SJSA1 (cell line): ENCODE results near the gene CRLF2. TPM values are rescaled to one million over a fixed set of nuclear protein-coding genes. Genes with fewer than 3 reads are reported as not detected.

ENCODE experiments used
- DNase-seq, 2 experiments: peaks; one replicate each; pipeline ENCODE4 v3.0.0-alpha.2; 2015 to 2020; ENCODE audit warnings: low spot score in 2 of 2, low read depth in 1 of 2
- H3K27ac ChIP-seq: fragments of 250-450 bp; sonication (Bioruptor Pico); 2 replicates; pipeline ENCODE4 v1.5.1; 2020; ENCODE audit warnings: mild to moderate bottlenecking, moderate library complexity
- H3K27me3 ChIP-seq: fragments of 250-450 bp; sonication (Bioruptor Pico); replicated peaks from 2 replicates; pipeline ENCODE4 v1.5.1; 2020; ENCODE audit warnings: mild to moderate bottlenecking, moderate library complexity
- H3K36me3 ChIP-seq: fragments of 250-450 bp; sonication (Bioruptor Pico); 2 replicates; pipeline ENCODE4 v1.5.1; 2020; ENCODE audit warnings: mild to moderate bottlenecking
- H3K4me1 ChIP-seq: fragments of 250-450 bp; sonication (Bioruptor Pico); replicated peaks from 2 replicates; pipeline ENCODE4 v1.6.1; 2021; ENCODE audit warnings: mild to moderate bottlenecking
- H3K4me3 ChIP-seq: fragments of 250-450 bp; sonication (Bioruptor Pico); 2 replicates; pipeline ENCODE4 v1.5.1; 2020; ENCODE audit warnings: mild to moderate bottlenecking
- H3K9me3 ChIP-seq: fragments of 250-450 bp; sonication (Bioruptor Pico); replicated peaks from 2 replicates; pipeline ENCODE4 v1.5.1; 2020; ENCODE audit warnings: mild to moderate bottlenecking
- total RNA-seq: library from RNA; depleted of rRNA; stranded (reverse); fragments of >200 nt; shearing (Covaris generic); gene quantifications from 2 replicates; pipeline ENCODE4 v1.2.3, GENCODE V29; 2014; rRNA removed

CRLF2 gene
- total RNA-seq, 1 experiment from 2014 or later: not detected

DNA sequence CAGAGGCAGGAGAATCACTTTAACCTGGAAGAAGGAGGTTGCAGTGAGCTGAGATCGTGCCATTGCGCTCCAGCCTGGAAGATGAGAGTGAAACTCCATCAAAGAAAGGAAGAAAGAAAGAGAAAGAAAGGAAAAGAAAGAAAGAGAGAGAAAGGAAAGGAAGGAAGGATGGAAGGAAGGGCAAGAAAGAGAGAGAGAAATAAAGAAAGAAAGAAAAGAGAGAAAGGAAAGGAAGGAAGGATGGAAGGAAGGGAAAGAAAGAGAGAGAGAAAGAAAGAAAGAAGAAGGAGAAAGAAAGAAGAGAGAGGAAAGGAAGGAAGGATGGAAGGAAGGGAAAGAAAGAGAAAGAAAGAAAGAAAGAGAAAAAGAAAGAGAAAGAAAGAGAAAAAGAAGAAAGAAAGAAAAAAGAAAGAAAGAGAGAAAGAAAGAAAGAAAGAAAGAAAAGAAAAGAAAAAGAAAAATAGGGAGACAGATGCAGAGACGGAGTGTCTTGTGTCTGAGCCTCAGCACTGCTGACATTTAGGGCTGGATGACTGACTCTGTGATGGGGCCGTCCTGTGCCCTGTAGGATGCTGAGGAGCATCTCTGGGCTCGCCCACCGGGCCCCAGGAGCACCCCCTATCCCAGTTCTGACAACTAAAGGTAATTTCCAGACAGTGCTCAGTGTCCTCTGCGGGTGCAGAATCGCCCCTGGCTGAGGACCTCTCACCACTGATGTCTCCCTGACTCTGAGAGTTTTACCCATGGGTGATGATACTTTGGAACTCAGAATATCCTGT lies 61.7 kb downstream of the CRLF2 start:
- Histone ChIP-seq H3K36me3 (no peaks in the 10 kb centered on the region), H3K27ac (no peak overlapping the region), H3K9me3 (no peaks in the 10 kb centered on the region), H3K4me3 (no peak overlapping the region), H3K4me1 (no peaks in the 10 kb centered on the region), H3K27me3 (no peaks in the 10 kb centered on the region)
- peak in 1 of 2 experiments; percentile 9 for DNase-seq

DNA sequence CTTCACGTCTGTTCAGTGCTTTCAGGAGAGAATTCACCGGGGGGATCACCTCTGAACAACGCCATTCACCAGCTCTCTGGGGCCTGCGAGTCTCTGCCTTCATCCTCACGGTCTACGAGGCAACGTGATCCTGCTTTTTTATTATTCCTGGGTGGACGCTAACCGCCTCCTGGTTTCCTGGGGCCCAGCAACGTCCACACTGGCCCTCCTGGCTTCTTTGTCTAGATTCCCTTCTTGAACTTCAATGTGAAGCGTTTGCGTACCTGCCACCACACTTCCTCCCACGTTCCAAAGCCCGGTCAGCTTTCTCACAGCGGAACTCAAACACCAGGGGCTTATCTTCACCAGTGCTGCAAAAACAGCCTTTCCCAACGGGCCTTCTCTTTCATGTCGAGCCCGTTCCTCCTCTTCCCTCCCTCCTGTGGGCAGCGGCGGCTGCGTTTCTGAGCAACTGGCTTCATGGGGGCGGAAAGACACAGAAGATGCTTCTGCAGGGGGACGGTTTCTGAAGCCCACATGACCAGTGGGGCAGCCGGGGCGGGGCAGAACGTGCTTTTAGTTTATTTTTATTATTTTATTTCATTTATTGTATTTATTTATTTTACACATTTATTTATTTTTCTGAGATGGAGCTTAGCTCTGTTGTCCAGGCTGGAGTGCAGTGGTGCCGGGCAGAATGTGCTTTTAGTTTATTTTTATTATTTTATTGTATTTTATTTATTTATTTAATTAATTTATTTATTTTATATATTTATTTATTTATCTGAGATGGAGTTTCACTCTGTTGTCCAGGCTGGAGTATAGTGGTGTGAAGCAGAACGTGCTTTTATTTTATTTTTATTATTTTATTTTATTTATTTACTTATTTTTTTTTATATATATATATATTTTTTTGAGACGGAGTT lies 64.6 kb downstream of the CRLF2 start:
- H3K27me3 ChIP-seq: no peaks in the 10 kb centered on the region
- H3K36me3 ChIP-seq: no peaks in the 10 kb centered on the region
- no peaks in the 10 kb centered on the region for H3K4me1 ChIP-seq
- no peaks in the 10 kb centered on the region for H3K9me3 ChIP-seq
- peak in 1 of 2 experiments; percentile 28 for DNase-seq
- no peak overlapping the region for H3K27ac ChIP-seq
- no peak overlapping the region for H3K4me3 ChIP-seq

GRCh38 chrX:1144293-1144692 lies 68.2 kb downstream of the CRLF2 start:
- Histone ChIP-seq H3K4me3 (no peak overlapping the region), H3K36me3 (no peaks in the 10 kb centered on the region), H3K4me1 (no peaks in the 10 kb centered on the region), H3K9me3 (no peaks in the 10 kb centered on the region), H3K27me3 (no peaks in the 10 kb centered on the region), H3K27ac (no peak overlapping the region)
- DNase-seq: no peak

Other genes starting within 250 kb of the CRLF2 start
- gene CSF2RA, start 56.2 kb upstream of the CRLF2 start, total RNA-seq: not detected in 2 replicates
- not detected in 2 replicates for gene IL3RA, start 124.1 kb upstream of the CRLF2 start, total RNA-seq
- 115 and 149 TPM in 2 replicates for gene SLC25A6, start 179.5 kb upstream of the CRLF2 start, total RNA-seq
- gene ASMTL, start 240.3 kb upstream of the CRLF2 start, total RNA-seq: 7.3 and 10.0 TPM in 2 replicates